Stimulated activated CD8-positive, alpha-beta memory T cell treated with anti-CD3 and anti-CD28 coated beads, Interleukin-7, amount 100 ng/mL, for 4 hours (primary cell): ENCODE measurements around the gene HOXB5.

Experiments
- DNase-seq, 2 donors: peaks; one replicate each; pipeline ENCODE4 v3.0.0-alpha.2; 2020; ENCODE audit warnings: low read depth in 2 of 2

HOXB5 gene

DNA sequence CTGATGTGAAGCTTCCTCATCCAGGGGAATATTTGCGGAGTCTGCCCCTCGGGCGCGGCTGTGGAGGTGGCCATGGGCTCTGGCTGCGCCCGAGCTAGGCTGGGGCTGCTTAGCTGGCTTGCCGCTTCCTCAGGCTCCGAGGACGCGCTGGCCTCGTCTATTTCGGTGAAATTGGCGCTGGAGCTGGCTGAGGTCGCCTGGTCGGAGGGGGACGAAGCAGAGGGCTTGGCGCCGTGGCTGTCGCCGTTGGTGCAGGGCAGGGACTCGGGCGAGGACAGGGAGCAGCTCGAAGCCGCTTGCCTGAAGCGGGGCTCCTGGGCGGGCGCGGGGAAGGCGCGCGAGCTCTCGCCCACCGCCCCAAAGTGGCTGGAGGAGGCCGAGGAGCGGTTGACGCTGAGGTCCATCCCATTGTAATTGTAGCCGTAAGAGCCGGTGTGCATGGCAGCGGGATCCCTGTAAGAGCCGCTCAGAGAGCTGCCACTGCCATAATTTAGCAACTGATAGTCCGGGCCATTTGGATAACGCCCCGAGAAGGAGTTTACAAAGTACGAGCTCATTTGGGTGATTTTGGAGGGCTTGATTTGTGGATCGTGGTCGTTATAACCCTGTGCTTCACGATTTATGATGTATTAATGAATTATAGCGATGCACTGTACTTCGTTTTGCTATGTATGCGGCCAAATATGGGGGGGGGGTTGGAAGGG lies at the start of gene HOXB5:
HOXB5 (minus strand) TSS at position 654 of the 704 bp plus-strand sequence; CDS start at position 557, 97 bp downstream.
- DNase-seq: no peak

DNA sequence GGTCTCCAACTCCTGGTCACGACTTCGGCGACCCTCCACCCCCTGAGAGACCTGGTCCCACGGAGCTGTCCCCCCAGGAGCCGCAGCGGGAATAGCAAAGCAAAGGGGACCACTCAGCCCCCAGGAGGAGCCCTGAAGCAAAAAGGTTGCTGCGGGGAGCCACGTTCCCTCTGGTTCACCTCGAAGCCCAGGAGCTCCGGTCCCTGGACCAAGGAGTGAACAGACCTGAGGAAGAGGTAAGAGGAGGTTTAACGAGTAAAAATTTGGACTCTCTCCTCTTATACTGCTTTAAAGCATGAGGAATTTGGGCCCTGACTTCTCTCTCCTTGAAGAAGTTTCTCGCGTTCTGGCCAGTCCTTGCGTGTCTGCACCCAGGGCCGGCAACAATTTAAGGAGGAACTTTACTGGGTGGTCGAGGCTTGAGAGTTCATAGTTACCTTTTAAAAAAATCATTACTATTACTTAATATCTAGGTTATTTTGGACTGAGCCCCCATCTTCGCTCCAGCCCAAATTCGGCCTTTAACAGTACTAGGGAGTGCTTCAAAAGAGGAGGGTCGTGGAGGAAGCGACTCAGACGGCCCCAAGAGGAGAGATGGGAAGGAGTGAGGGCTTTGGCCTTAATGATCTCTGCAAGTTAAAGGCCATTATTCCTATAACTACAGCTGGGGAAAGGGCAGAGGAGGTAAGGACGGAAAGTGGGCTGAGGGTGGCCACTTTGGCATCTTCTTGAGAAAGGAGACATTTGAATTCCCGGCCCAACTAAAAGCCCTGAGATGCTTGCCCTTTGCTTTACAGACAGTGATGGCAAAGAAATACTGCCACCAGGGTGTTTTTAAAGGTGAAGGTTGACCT lies 49.5 kb upstream of the HOXB5 start:
- no peak for DNase-seq

DNA sequence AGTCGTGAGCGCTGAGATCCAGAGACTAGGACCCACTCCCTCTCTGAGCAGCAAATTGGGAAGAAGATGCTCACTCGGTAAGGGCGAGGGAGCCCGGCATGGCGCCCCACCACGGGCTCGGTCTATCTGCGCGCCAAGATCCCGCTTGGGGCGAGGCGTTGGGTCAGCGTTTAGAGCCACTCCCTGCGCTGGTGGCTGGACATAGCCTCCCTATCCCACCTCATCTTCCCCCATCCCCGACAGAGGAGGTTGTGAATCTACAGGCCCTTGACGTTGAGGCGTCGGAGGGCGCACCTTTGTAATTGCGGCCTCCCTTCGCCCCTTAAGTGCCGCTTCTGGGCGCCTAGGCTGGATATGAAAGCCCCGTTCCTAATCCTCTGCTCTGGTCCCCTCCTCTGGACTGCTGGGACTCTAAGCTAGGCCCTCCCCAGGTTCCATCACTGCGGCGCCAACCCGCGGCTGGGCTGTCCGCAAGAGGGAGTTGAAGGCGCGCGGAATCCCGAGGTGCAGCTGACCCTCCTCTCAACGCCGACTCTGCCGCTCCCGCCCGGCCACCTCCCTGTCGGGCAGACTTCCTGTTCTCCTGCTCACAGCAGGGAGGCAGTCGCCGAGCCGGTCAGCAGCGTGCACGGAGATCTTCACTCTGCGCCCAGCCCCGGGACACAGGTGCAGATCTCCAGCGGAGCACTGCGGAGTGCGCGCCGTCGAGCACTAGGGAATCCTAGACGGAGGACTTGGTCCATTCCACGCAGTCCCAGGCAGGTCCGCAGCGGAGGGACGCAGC lies 48.7 kb upstream of the HOXB5 start:
- no peak for DNase-seq

DNA sequence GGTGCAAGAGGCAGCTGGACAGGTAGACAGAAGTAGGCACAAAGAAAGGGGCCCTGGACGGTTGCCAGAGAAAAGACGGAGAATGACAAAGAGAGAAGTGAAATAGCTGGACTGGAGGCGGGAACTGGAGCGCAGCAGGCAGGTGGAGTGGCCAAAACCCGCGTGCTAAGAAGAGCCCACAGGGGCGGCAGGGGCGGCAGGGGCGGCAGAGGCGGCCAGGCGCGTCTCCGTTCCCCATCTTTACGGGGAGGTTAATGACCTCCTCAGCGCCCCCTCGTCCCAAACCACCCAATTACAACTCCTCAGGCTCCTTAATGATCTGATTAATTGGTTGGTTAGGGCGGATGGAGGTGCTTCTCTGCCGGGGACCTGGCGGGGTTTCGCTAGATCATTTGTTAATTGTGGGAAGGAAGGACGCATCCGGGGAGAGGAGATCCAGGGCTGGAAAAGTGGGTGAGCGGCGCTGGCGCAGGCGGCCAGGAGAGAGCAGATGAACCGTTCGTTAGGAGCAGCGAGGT lies 48.0 kb upstream of the HOXB5 start:
- no peak for DNase-seq

DNA sequence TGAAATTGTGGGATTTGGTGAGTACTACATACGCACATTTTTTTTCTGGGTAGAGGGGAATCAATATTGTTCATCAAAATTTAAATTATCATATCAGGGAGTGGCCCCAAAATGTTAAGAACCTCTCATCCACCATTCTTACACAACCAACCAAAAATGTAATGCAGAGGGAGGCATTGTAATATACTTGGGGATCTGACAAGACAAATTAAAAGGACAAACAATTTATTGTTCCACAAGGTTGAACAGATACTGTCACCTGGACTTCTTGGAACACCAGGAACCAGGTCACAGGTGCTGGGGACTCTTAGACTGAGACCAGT lies 47.2 kb upstream of the HOXB5 start:
- DNase-seq: no peak

DNA sequence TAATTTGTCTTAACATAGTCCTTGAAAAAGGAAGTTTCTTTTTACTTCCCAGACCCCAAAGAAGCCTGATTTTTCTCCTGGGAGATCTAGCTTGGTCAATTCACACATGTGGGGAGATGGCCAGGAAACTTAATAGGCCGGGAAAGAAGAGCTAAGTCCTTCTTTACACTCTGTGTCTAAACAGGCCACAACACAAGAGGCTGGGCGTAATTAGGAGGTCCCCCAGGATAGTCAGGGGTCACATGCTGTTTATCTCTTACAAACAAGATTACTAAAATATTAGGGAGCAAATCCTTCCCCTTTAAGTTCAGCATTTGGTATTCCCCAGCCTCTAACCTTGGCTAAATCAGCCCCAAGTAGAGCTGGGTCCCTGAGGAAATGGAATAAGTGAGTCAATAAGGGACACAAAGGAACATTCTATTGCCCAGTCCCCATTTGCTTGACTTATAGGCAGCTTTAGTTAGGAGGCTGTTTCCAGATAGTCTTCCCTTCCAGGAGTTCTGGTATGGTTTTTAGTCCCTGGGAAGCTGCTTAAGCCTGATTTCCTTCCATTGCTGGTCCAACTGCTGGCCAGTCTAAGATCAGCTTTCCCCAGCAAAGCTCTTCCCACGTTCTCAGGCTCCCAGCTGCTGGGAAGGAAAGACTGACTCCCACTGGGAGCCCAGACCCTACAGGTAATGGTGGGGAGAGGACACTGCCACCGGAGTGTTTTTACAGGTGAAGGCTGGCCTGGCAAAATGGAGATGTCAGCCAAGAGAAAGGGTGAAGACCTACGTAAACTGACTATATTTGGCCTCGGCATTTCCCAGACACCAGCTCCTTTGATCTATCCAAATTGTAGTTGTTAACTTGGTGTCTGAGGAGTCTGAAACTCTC lies 46.6 kb upstream of the HOXB5 start:
- no peak for DNase-seq

DNA sequence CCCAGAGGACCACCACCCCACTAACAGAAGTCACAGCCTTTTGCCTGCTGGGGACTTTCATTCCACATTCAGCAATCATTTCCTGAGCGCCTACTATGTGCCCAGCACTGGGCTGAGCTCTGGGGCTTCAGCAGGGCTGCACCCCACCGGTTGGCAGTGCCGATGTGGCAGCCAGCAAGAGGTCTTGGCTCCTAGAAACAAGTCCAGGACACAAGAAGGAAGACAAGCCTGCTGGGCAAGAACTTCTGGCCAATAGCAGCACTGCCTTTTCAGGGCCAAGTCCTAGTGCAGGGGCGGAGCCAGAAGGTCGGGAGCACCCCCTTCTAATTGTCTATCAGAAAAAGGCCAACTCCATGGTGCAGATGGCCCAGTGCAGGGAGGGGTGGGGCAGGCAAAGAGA lies 45.6 kb upstream of the HOXB5 start:
- no peak for DNase-seq

DNA sequence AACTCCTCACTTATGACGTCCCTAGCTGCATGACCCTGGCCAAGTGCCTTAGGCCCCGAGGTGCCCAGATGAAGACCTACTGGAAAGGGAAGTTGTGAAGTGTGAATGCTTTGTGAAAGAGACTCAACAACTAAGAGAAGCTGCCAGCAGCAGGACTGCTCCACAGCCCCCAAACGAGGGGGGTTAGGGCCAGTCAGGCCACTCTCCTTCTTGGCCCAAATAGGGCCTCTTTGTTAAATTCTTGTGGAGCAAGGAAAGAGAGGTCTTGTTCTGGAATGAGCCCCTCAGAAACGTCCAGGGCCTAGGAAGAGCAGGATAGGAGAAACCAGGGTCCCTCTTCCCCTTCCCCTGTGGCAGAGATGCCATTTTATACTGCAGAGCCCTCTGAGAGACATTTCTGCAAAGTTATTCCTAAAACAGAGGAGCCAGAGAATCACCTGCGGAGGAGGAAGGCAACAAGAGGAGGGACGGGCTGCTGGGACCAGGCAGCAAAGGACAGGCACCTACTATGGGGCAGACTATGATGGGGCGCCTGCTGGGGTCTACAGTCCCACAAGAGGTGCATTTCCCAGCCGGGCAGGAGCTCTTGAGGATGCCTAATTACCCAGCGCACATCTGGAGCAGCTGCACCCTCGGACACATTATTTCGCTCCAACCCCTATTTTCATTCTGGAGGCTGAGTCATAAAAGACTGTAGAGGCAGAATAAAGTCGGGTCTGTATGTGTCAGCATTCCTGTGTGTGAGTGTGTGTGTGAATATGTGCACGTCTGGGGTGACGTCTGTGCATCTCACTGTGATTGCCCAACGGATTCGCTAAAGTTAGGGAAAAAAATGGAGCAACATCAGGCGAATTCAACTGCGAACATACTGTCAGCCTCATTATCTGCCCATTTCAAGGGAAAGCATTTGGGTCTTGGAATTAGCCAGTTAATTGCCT lies 44.0 kb upstream of the HOXB5 start:
- no peak for DNase-seq

DNA sequence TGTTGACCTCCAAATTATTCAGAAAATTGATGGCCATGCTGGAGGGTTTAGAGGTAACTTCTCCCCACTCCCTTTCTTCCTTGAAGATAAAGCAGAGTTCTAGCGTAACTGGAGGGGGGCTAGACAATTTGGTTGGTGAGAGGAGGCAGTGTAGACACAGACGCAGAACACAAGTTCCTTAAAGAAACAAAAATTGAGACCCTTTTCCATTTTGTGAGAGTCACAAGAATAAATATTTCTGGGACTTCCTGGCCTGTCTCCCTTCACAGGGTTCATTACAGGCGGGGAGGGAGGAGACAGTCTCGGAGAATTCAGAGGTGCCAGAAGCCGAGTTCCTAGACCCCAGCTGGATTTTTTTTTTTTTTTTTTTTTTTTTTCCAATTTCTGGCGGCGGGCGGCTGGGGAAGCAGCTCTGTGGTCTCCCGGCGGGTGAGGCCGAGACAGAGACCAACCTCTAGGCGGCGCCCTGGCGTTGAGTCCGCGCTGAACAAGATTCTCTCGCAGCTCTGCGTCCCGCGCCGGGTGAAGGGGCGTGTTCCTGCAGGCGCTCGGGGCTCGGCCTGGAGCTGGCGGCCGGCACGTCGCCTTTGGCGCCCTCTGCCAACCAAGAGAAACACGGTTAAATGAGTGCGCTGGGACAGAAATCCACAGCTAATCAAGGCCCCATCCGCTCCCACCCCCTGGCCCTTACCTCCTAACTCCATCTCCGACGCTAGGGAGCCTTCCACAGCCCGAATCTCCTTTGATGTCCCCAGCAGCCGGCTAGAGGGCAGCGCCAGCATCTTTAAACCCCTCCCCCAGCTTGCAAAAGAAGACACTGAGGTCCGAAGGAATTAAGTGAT lies 42.8 kb upstream of the HOXB5 start:
- DNase-seq: peak; percentile 29 to 56

DNA sequence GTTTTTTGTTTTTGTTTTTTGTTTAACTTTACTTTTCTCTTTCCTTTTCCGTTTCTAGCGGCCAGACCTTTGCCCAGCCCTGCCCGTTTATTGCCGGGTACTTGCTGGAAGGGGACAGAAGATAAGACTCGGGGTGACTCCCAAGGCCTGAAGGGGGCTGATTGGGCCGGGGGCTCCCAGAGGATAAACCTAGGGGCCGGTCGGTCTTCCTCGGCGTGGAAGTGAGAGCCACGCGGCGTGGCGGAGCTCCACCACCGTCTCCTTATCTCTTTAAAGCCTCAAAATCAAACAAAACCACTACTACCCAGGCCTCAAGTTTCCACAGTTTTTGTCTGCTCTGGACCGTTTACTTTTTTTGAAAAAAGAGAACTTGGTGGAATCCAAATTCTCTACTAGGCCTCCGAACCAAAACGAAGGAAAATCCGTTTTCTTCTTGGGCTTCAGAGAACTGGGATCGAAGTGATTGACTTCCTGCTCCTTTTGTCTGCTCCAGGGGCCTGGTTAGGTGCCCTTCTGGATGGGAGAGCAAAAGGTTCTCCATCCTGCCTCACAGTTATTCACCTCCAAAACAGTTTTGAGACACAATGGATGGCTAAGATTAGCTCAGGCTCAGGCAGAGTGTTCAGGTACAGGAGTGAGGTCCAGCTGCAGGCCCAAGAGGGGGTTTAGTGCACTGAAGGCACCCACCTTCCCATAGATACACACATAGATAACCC lies 41.1 kb upstream of the HOXB5 start:
- DNase-seq: no peak

DNA sequence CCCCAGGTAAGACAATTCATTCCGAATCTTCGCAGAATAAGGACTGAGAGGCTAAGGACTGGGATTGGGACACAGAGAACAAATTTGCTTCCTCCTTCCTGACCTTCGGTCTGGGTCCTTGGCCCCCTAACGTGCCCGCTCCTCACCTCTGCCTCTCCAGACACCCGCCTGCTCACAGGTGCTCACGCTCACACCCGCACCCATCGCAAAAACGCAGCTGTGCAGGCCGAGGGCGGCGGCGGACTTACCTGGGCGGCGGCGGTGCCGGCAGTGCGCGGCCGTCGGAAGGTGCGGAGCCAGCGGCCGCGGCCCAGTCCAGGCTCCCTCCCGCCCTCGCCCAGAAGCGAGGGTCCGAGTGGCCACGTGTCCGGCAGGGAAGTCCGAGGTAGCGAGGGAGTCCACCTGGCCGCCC lies 39.7 kb upstream of the HOXB5 start:
- DNase-seq: no peak

DNA sequence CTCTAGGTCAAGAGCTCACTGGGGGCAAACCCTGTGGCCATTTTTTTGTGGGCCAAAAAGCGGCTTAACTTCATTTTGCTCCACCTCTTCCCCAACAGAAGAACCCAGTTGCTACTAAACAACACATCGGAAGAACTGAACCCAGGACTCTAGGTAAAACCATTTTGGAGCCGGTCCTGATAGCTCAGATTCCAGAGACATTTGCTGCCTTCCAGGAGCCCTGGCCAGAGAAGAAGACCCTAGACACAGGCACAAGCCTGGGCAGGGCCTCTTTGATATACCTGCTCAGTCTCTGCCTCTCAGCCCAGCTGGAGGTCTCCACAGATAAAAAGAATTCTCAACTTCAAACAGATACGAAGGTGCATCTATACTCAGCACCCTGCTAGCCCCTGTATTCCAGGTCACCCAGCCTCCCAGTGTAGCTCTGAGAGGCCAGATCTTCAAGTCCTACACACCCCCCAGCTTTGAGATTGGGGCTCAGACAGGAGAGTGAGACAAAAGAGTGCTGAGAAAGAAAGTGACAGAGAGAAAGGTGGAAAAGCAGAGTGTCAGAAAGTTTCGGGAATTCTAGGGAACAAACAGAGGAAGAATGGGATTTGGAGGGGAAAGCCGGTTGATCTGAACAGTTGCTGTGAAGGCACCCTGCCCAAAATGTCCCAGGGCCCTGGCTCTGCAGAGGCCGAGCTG lies 39.1 kb upstream of the HOXB5 start:
- no peak for DNase-seq

DNA sequence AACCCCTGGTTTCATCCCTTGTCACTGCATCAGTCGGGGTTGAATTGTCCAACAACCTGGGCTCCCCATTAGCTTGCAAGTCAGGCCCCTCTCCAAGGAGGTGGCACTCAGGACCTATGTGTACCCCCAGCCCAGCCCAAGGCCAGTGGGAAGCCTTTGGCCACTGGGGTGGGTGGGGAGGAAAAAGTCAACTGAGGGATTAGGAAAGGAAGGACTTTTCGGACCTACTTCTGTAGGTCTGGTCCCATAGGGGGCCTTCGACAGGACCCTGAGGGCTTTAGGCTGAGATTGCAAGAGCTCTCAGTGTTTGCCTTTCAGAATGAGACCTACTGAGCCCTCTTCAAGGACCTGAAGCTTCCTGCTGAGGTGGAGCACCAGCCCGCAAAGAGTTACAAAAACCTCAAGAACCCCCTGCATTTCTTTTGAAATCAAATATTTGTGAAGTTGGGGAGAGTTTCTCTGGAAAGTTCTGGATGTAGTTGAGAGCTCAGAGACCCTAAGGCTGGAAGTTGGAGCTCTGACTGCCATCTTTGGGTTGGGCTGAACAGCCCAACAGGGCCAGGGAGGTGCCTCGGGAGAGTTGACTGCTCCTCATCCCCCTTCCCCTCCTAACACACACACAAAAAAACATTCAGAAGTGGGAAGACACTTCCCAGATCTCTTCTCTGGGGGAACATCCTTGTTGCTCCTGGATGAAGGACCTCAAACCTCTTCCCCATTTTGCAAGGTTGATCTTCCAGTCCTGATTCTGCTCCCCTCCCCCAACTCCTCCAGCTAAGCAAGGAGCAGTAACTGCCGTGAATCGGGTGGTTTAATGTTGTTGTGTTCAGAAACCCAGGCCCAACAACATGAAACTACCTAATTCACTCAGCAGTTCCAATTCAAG lies 38.4 kb upstream of the HOXB5 start:
- DNase-seq: no peak

DNA sequence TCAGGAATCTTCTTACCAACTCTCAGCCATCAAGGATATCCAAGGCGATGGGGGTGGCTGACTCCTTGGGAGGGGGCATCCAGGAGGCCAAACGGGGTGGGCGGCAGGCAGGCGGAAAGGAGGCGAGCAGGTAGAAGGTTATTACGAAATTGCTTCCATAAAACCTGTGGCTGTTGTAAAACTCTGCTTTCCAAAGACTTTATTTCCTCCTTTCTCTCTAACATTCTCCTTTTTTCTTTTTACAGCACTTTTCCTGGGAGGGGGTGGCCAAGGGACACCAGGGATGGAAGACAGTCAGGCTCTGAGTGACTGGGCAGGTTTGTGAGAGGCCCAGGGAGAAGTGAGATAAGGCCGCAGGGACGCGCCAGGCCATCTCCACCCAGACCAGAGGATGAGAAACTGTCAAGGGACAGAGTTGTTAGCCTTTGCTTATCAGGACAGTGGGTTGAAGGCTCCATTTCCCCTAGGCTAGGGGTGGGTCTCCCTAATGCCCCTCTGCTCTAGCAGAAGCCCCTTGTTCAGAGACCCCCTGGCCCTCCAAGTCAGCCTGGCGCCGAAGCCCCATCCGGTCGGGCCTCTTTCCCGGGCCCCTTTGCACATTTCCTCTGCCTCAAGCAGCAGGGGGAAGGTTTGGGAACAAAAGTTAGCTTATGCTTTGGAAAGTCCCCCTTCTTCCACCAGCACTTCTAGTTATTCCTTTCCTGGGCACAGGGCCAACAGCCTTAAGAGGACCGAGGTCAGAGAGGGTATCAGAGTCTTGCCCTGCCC lies 37.5 kb upstream of the HOXB5 start:
- DNase-seq: no peak

DNA sequence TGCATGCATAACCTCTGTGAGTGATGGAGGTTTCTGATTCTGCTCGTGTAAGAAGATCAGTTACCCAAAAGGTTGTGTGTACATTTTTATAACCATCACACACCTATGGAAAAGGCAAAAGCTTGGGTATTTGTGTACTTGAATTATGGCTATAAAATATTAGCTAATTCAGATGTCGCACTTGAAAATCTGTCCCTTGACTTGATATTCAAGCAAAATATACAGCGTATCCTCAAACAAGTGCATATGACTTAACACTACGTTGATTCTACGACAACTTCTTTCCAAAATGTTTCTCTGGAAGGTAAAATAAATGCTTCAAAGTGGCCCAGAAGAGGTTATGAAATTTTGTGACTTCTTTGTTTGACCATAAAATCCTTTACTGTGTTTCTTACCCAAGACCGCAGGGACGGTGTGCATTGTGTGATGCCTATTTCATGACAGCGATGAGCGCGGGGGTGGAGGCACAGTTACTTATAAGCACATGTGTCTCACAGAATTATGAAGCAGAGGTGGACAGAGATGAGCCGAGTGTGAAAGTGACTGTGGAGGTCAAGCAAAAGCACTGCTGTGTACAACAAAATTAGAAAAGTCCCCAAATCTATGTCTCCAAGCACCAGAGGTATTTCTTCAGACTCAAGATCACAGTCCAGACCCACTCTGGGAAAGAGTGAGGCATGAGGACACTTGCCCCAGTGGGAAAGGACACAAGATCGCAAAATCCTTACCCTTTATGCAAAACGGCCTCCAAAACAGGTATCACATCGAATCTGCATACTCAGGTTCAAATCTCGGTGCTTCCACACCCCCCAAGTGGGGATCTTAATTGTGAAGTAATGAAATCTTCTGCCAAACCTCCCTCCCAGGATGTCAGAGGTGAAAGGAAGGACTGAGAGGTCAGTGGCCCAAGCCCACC lies 36.7 kb upstream of the HOXB5 start:
- no peak for DNase-seq
